ENCODE data around the gene GIPC1. TPM values are rescaled to one million over a fixed set of nuclear protein-coding genes. Genes with fewer than 3 reads are reported as not detected.

The GIPC1 gene
- polyA plus RNA-seq, 2 of the 4 experiments (the other 2 are of a cell fraction): 52.9 to 86.4 TPM

GRCh38 chr19:14470031-14470876 is 25.7 kb downstream of the GIPC1 start:
- Histone ChIP-seq H3K4me1 (peaks cover 6% of the 10 kb centered on the region), H3K4me2 (no peak overlapping the region), H3K9me3 (no peaks in the 10 kb centered on the region), H3K4me3 (no peak overlapping the region), H3K27ac (no peak overlapping the region)
- ChIA-PET CTCF (interaction anchor here (1.2 kb wide), 1 partner anchor 35 kb away, joined by 3 read pairs; no protein-coding TSS in a partner anchor), POLR2A (no interaction called here)
- TF ChIP-seq USF2 (IDR thresholded peaks at IDR 0.05): no peak
- TF ChIP-seq CBX8 (IDR thresholded peaks at IDR 0.05): no peak
- no peak for TF ChIP-seq NR3C1 (IDR thresholded peaks at IDR 0.05)
- no peak for TF ChIP-seq FOXS1 (CRISPR knock-in tag; IDR thresholded peaks at IDR 0.05)
- TF ChIP-seq MAZ (IDR thresholded peaks at IDR 0.05; ENCODE audit: borderline replicate concordance, low read depth, low read length): no peak
- TF ChIP-seq E2F6 (IDR thresholded peaks at IDR 0.05; ENCODE audit: borderline replicate concordance, low read depth): no peak
- TF ChIP-seq FOSL2 (IDR thresholded peaks at IDR 0.05): no peak
- no peak for TF ChIP-seq FOSL2 (CRISPR knock-in tag; IDR thresholded peaks at IDR 0.05)
- no peak for TF ChIP-seq NFE2L2 (conservative IDR thresholded peaks at IDR 0.05; ENCODE audit: low read length)
- no peak for TF ChIP-seq NPAS2 (CRISPR knock-in tag; IDR thresholded peaks at IDR 0.05; ENCODE audit: borderline replicate concordance)
- no peak for TF ChIP-seq CEBPB (IDR thresholded peaks at IDR 0.05)
- no peak for TF ChIP-seq REST (IDR thresholded peaks at IDR 0.05)
- no peak for TF ChIP-seq RNF2 (IDR thresholded peaks at IDR 0.05; ENCODE audit: borderline replicate concordance, low read depth)
- no peak for TF ChIP-seq MAX (IDR thresholded peaks at IDR 0.05)
- no peak for TF ChIP-seq KDM5A (IDR thresholded peaks at IDR 0.05)
- no peak for TF ChIP-seq ATOH8 (CRISPR knock-in tag; IDR thresholded peaks at IDR 0.05; ENCODE audit: low read depth)
- no peak for TF ChIP-seq RFX5 (IDR thresholded peaks at IDR 0.05)
- TF ChIP-seq HEYL (CRISPR knock-in tag; IDR thresholded peaks at IDR 0.05): no peak
- 91% methylated on average over 14 of the region's 32 CpGs for WGBS (ENCODE audit: missing lambda C conversion rate)
- no peak for ATAC-seq
- no peak for DNase-seq (ENCODE audit: low read depth in 1 of 2, low spot score in 1 of 2)
- FAIRE-seq: no peak

GRCh38 chr19:14467816-14468215 is 28.1 kb downstream of the GIPC1 start:
- DNase-seq (ENCODE audit: low read depth in 1 of 2, low spot score in 1 of 2) (no peak), ATAC-seq (0 out of 6 replicates have a peak, but pooled peaks of 1 of the 2 experiments have one; percentile 12), FAIRE-seq (no peak)
- Histone ChIP-seq H3K9me3 (no peaks in the 10 kb centered on the region), H3K4me1 (0 out of 3 replicates have a peak, but pooled peaks cover 2% of the 10 kb centered on the region), H3K4me3 (no peak overlapping the region), H3K4me2 (no peak overlapping the region), H3K27ac (no peak overlapping the region)
- ChIA-PET POLR2A (no interaction called here), CTCF (interaction anchor here (0.8 to 2.7 kb wide), 8 partner anchors 12 to 331 kb away, joined by 3 to 22 read pairs (median 3); partner anchors contain the start of gene ASF1B)
- 83% methylated on average over 9 of the region's 9 CpGs for WGBS (ENCODE audit: missing lambda C conversion rate)
- TF ChIP-seq FOSL2 (IDR thresholded peaks at IDR 0.05) (no peak), FOSL2 (CRISPR knock-in tag; IDR thresholded peaks at IDR 0.05) (peak; percentile 31; the same call in 1 of the 2 replicates), TFCP2L1 (CRISPR knock-in tag; IDR thresholded peaks at IDR 0.05) (no peak), ZFP36 (IDR thresholded peaks at IDR 0.05; ENCODE audit: borderline replicate concordance, partially characterized antibody) (no peak), MAFK (IDR thresholded peaks at IDR 0.05; ENCODE audit: partially characterized antibody) (no peak), BCL3 (IDR thresholded peaks at IDR 0.05) (no peak), HOXA7 (CRISPR knock-in tag; IDR thresholded peaks at IDR 0.05) (no peak), ESRRA (IDR thresholded peaks at IDR 0.05; ENCODE audit: borderline replicate concordance, low read length) (no peak), SMC3 (IDR thresholded peaks at IDR 0.05) (no peak), HDAC2 (IDR thresholded peaks at IDR 0.05) (no peak), NR3C1 (IDR thresholded peaks at IDR 0.05) (no peak), HOXB5 (CRISPR knock-in tag; IDR thresholded peaks at IDR 0.05) (no peak), ELK1 (IDR thresholded peaks at IDR 0.05; ENCODE audit: low read depth, low read length) (no peak), CHD4 (IDR thresholded peaks at IDR 0.05; ENCODE audit: borderline replicate concordance) (no peak)

Measured in A549 (cell line).